SK-N-SH treated with all-trans-retinoic acid at 6 μM for 48 hours (cell line): ENCODE data around the gene TMEM79.

ENCODE experiments used
- ATAC-seq: fragments of 200-7000 bp; cut with Tn5 transposase; 3 replicates; pipeline ENCODE4 v1.9.1; 2020; ENCODE audit warnings: mild to moderate bottlenecking, moderate library complexity
- BACH2 ChIP-seq: fragments of 250-450 bp; sonication (Bioruptor Pico); IDR thresholded peaks from 2 replicates; pipeline ENCODE4 v1.9.0; 2021; ENCODE audit warnings: mild to moderate bottlenecking, borderline replicate concordance
- CSDC2 ChIP-seq: fragments of 250-450 bp; sonication (Bioruptor Pico); IDR thresholded peaks from 2 replicates; pipeline ENCODE4 v1.5.0; 2020; ENCODE audit warnings: mild to moderate bottlenecking, moderate library complexity
- CSRNP3 ChIP-seq: fragments of 250-450 bp; sonication (Bioruptor Pico); IDR thresholded peaks from 2 replicates; pipeline ENCODE4 v1.5.1; 2021; ENCODE audit warnings: mild to moderate bottlenecking, moderate library complexity
- GLIS3 ChIP-seq: fragments of 250-450 bp; sonication (Bioruptor Pico); IDR thresholded peaks from 2 replicates; pipeline ENCODE4 v1.5.0; 2020; ENCODE audit warnings: mild to moderate bottlenecking, moderate library complexity
- ISL1 ChIP-seq: fragments of 250-450 bp; sonication (Bioruptor Pico); IDR thresholded peaks from 2 replicates; pipeline ENCODE4 v2.1.2; 2022; ENCODE audit warnings: mild to moderate bottlenecking, moderate library complexity
- PATZ1 ChIP-seq: fragments of 250-450 bp; sonication (Bioruptor Pico); IDR thresholded peaks from 2 replicates; pipeline ENCODE4 v1.8.0; 2020; ENCODE audit warnings: mild to moderate bottlenecking, moderate library complexity, borderline replicate concordance
- POU6F1 ChIP-seq: fragments of 250-450 bp; sonication (Bioruptor Pico); IDR thresholded peaks from 2 replicates; pipeline ENCODE4 v1.8.0; 2021; ENCODE audit warnings: low read depth, mild to moderate bottlenecking, moderate library complexity, borderline replicate concordance
- PPARA ChIP-seq: fragments of 250-450 bp; sonication (Bioruptor Pico); IDR thresholded peaks from 2 replicates; pipeline ENCODE4 v1.5.0; 2020; ENCODE audit warnings: mild to moderate bottlenecking, borderline replicate concordance
- SNAI2 ChIP-seq: fragments of 250-450 bp; sonication (Bioruptor Pico); IDR thresholded peaks from 2 replicates; pipeline ENCODE4 v1.5.0; 2020; ENCODE audit warnings: mild to moderate bottlenecking, moderate library complexity
- TCF4 ChIP-seq: fragments of 250-450 bp; sonication (Bioruptor Pico); IDR thresholded peaks from 2 replicates; pipeline ENCODE4 v1.8.0; 2021; ENCODE audit warnings: mild to moderate bottlenecking, moderate library complexity, borderline replicate concordance
- TOX ChIP-seq: fragments of 250-450 bp; sonication (Bioruptor Pico); IDR thresholded peaks from 2 replicates; pipeline ENCODE4 v1.8.0; 2021; ENCODE audit warnings: mild to moderate bottlenecking, moderate library complexity, borderline replicate concordance
- TSHZ2 ChIP-seq: fragments of 250-450 bp; sonication (Bioruptor Pico); IDR thresholded peaks from 2 replicates; pipeline ENCODE4 v1.5.0; 2020; ENCODE audit warnings: mild to moderate bottlenecking, moderate library complexity
- ZC3H10 ChIP-seq: fragments of 250-450 bp; sonication (Bioruptor Pico); IDR thresholded peaks from 2 replicates; pipeline ENCODE4 v1.5.1; 2021; ENCODE audit warnings: mild to moderate bottlenecking, moderate library complexity
- ZFP3 ChIP-seq: fragments of 250-450 bp; sonication (Bioruptor Pico); IDR thresholded peaks from 2 replicates; pipeline ENCODE4 v1.5.0; 2020; ENCODE audit warnings: mild to moderate bottlenecking, moderate library complexity
- ZFP30 ChIP-seq: fragments of 450-650 bp; formaldehyde crosslinking; IDR thresholded peaks from 2 replicates; pipeline ENCODE4 v1.5.0; 2022; ENCODE audit warnings: mild to moderate bottlenecking, moderate library complexity
- ZNF565 ChIP-seq: fragments of 450-650 bp; formaldehyde crosslinking; conservative IDR thresholded peaks from 2 replicates; pipeline ENCODE4 v1.5.0; 2020; ENCODE audit warnings: low read depth, mild to moderate bottlenecking, moderate library complexity

The TMEM79 gene

GRCh38 chr1:156298852-156299357, 14.8 kb downstream of the TMEM79 start, which contains the start of gene VHLL:
Gene VHLL, minus strand, starts transcription at chr1:156299307. Its CDS starts 118 bp downstream, at chr1:156299189.
- no peak for TF ChIP-seq PPARA (CRISPR knock-in tag)
- no peak for TF ChIP-seq TSHZ2
- TF ChIP-seq BACH2 (CRISPR knock-in tag), result no peak
- TF ChIP-seq TOX (CRISPR knock-in tag), result no peak
- TF ChIP-seq ISL1, result no peak
- no peak for TF ChIP-seq CSRNP3 (CRISPR knock-in tag)
- no peak for TF ChIP-seq CSDC2 (CRISPR knock-in tag)
- ATAC-seq, result no peak

- TF ChIP-seq PATZ1 (CRISPR knock-in tag) (no peak), POU6F1 (CRISPR knock-in tag) (no peak), ZFP3 (CRISPR knock-in tag) (no peak), GLIS3 (CRISPR knock-in tag) (no peak), TSHZ2 (no peak), ZNF565 (CRISPR knock-in tag) (no peak), SNAI2 (CRISPR knock-in tag) (no peak)
- ATAC-seq, result no peak
Observed at GRCh38 chr1:156303241-156303640, 19.1 kb downstream of the TMEM79 start.

GRCh38 chr1:156305215-156305614, 21.1 kb downstream of the TMEM79 start:
- TF ChIP-seq ZFP30 (no peak), CSDC2 (CRISPR knock-in tag) (no peak), ZFP3 (CRISPR knock-in tag) (no peak), TSHZ2 (no peak), ZC3H10 (CRISPR knock-in tag) (no peak), CSRNP3 (CRISPR knock-in tag) (no peak), TCF4 (CRISPR knock-in tag) (no peak)
- ATAC-seq, result no peak
